ENCODE data around the gene F13B. TPM values are rescaled to one million over a fixed set of nuclear protein-coding genes. Genes with fewer than 3 reads are reported as not detected.

F13B gene
- total and polyA plus RNA-seq, 2 of the 4 experiments (the other 2 are of a cell fraction): not detected

DNA sequence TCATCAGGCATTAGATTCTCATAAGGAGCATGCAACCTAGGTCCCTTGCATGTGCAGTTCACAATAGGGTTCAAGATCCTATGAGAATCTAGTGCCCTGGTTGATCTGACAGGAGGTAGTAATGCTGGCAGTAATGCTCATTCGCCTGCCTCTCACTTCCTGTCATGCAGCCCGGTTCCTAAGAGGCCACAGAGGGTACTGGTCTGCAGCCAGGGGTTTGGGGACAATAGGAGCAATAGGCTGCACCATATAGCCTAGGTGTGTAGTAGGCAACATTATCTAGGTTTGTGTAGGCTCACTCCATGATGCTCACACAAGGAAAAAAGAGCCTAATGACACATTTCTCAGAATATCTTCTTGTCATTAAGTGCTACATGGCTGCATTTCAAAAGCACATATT, 63.9 kb downstream of the F13B start:
- H4K20me1 ChIP-seq (ENCODE audit: insufficient read depth, low read length): no peaks in the 10 kb centered on the region
- dilution Hi-C loops (cut with HindIII; ENCODE audit: low sequenced_read_pairs, unreplicated experiment) (no loop called here), in situ Hi-C loops (cut with MboI; ENCODE audit: low sequenced_read_pairs) (no loop called here), intact Hi-C loops (cut with micrococcal nuclease) (no loop called here)
- no peak overlapping the region for H2AFZ ChIP-seq (replicated peaks; ENCODE audit: low read length, poor library complexity)
- H3K23ac ChIP-seq (ENCODE audit: low read depth, low read length): no peak overlapping the region
- no peak overlapping the region for H3K18ac ChIP-seq (ENCODE audit: low read depth, low read length)
- no peaks in the 10 kb centered on the region for H3K4me1 ChIP-seq (ENCODE audit: control insufficient read depth, insufficient read depth, low read length)
- H2BK20ac ChIP-seq (ENCODE audit: low read depth, low read length): no peak overlapping the region
- no peak overlapping the region for H3K9ac ChIP-seq (ENCODE audit: low read depth, low read length)
- H3K27ac ChIP-seq (ENCODE audit: insufficient read depth, low read length): no peak overlapping the region
- no peak overlapping the region for H2AK9ac ChIP-seq (replicated peaks; ENCODE audit: low read depth, low read length, poor library complexity)
- WGBS, 2 experiments (ENCODE audit: extremely low coverage in 2 of 2, insufficient read length in 1 of 2): no CpG with 5 or more reads among the region's 2 CpGs
- no peak overlapping the region for H3K56ac ChIP-seq (ENCODE audit: extremely low read depth, insufficient read depth, low read length)
- BruUV-seq (replicated peaks): no TSS peak
- H3K4ac ChIP-seq (ENCODE audit: low read depth, low read length): no peak overlapping the region
- no peaks in the 10 kb centered on the region for H3K79me1 ChIP-seq (ENCODE audit: low read depth in 1 of 2, low read length in 2 of 2)
- no peak overlapping the region for H4K91ac ChIP-seq (ENCODE audit: insufficient read depth, low read depth, low read length)
- no peaks in the 10 kb centered on the region for H3K27me3 ChIP-seq (ENCODE audit: control insufficient read depth, insufficient read depth, low read length)
- ChIA-PET CTCF (no interaction called here), POLR2A (ENCODE audit: unreplicated experiment) (no interaction called here)
- no peak overlapping the region for H2AK5ac ChIP-seq (ENCODE audit: low read depth, low read length)
- H3K4me2 ChIP-seq (ENCODE audit: low read depth, low read length): no peak overlapping the region
- DNase-seq (no peak), ATAC-seq (ENCODE audit: low read depth) (no peak)
- H2BK5ac ChIP-seq (ENCODE audit: low read depth, low read length, poor library complexity, severe bottlenecking): no peak overlapping the region
- H3K4me3 ChIP-seq (ENCODE audit: insufficient read depth, low read depth, low read length): no peak overlapping the region
- H3K36me3 ChIP-seq (ENCODE audit: control insufficient read depth, insufficient read depth, low read length): no peaks in the 10 kb centered on the region
- no peak overlapping the region for H2BK120ac ChIP-seq (ENCODE audit: low read depth, low read length)
- no peak overlapping the region for H4K5ac ChIP-seq (ENCODE audit: low read depth, low read length)
- TF ChIP-seq CHD1 (IDR thresholded peaks at IDR 0.05; ENCODE audit: low read depth, low read length) (no peak), CTCF (conservative IDR thresholded peaks at IDR 0.05; ENCODE audit: low read depth, low read length) (no peak), SMC3 (IDR thresholded peaks at IDR 0.05; ENCODE audit: low read depth, low read length) (no peak), RCOR1 (IDR thresholded peaks at IDR 0.05; ENCODE audit: insufficient replicate concordance, low read length) (no peak), RFX5 (IDR thresholded peaks at IDR 0.05; ENCODE audit: low read depth, low read length) (no peak), MAFK (IDR thresholded peaks at IDR 0.05; ENCODE audit: low read depth, low read length) (no peak), RAD21 (IDR thresholded peaks at IDR 0.05; ENCODE audit: low read length) (no peak)
- H3K9me1 ChIP-seq (ENCODE audit: insufficient read depth, low read length): no peaks in the 10 kb centered on the region
- no peak overlapping the region for H3K14ac ChIP-seq (replicated peaks; ENCODE audit: low read depth, low read length)
- no peak overlapping the region for H2BK15ac ChIP-seq (ENCODE audit: low read depth, low read length)
- no peak overlapping the region for H4K8ac ChIP-seq (ENCODE audit: low read depth in 2 of 2, low read length in 2 of 2)
- no peaks in the 10 kb centered on the region for H3K9me3 ChIP-seq (ENCODE audit: control insufficient read depth, insufficient read depth, low read length)
